Measurements from ENCODE around the gene BTN2A1. TPM values are rescaled to one million over a fixed set of nuclear protein-coding genes. Genes with fewer than 3 reads are reported as not detected.

Gene BTN2A1
- total RNA-seq, 6 experiments from 2014 or later, result 3.6 to 8.3 (median 5.2) TPM

DNA sequence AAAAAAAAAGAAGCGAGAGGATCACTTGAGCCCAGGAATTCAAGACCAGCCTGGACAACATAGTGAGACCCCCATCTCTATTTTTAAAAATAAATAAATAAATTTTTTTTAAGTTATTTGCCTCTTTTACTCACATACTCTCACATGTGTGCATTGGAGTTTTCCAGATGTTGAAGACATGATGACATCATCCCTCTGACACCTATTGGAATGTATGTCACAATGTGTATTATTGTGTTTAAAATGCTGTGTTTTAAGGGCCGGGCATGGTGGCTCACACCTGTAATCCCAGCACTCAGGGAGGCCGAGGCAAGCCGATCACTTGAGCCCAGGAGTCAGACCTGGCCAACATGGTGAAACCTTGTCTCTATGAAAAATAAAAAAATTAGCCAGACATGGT lies 24.6 kb downstream of the BTN2A1 start:
- ATAC-seq (no peak), DNase-seq (no peak)
- Histone ChIP-seq H3K4me1 (no peaks in the 10 kb centered on the region), H3K4me3 (no peak overlapping the region), H3K36me3 (no peaks in the 10 kb centered on the region), H3K27me3 (no peaks in the 10 kb centered on the region), H3K27ac (no peak overlapping the region), H3K9me3 (no peaks in the 10 kb centered on the region)
- TF ChIP-seq, protein P1, sequence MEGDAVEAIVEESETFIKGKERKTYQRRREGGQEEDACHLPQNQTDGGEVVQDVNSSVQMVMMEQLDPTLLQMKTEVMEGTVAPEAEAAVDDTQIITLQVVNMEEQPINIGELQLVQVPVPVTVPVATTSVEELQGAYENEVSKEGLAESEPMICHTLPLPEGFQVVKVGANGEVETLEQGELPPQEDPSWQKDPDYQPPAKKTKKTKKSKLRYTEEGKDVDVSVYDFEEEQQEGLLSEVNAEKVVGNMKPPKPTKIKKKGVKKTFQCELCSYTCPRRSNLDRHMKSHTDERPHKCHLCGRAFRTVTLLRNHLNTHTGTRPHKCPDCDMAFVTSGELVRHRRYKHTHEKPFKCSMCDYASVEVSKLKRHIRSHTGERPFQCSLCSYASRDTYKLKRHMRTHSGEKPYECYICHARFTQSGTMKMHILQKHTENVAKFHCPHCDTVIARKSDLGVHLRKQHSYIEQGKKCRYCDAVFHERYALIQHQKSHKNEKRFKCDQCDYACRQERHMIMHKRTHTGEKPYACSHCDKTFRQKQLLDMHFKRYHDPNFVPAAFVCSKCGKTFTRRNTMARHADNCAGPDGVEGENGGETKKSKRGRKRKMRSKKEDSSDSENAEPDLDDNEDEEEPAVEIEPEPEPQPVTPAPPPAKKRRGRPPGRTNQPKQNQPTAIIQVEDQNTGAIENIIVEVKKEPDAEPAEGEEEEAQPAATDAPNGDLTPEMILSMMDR (IDR thresholded peaks at IDR 0.05), result no peak
- WGBS (ENCODE audit: insufficient coverage, low coverage, low lambda C conversion rate, missing lambda C conversion rate), result 79% methylated on average over 4 of the region's 4 CpGs
- intact Hi-C loops (cut with DNase I), result no loop called here

DNA sequence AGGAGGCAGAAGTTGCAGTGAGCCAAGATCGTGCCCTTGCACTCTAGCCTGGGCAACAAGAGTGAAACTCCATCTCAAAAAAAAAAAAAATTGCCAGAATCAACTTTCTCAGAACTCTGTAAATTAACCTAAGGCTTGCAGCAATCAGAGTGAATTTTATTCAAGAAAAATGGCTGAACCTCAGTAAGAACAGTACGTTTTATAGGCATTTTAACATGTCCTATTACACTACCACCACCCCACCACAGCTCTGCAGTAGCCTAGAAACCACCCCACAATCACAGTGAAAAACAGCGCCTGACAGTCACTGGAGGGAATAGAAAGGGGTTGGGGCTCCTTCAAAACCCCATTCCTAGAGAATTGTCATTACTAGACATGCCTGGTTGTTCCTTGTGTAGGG lies 26.0 kb downstream of the BTN2A1 start:
- no peak for ATAC-seq
- DNase-seq, result no peak
- Histone ChIP-seq H3K27me3 (no peaks in the 10 kb centered on the region), H3K4me1 (no peaks in the 10 kb centered on the region), H3K36me3 (no peaks in the 10 kb centered on the region), H3K4me3 (no peak overlapping the region), H3K9me3 (peaks cover 0 to 2% (median 0%) of the 10 kb centered on the region in 4 donors), H3K27ac (no peak overlapping the region)
- WGBS (ENCODE audit: insufficient coverage, low coverage, low lambda C conversion rate, missing lambda C conversion rate), result 81% methylated on average over 3 of the region's 3 CpGs
- intact Hi-C loops (cut with DNase I), result no loop called here
- TF ChIP-seq POLR2A (IDR thresholded peaks at IDR 0.05), result no peak
- TF ChIP-seq, protein P1 (IDR thresholded peaks at IDR 0.05), result no peak

DNA sequence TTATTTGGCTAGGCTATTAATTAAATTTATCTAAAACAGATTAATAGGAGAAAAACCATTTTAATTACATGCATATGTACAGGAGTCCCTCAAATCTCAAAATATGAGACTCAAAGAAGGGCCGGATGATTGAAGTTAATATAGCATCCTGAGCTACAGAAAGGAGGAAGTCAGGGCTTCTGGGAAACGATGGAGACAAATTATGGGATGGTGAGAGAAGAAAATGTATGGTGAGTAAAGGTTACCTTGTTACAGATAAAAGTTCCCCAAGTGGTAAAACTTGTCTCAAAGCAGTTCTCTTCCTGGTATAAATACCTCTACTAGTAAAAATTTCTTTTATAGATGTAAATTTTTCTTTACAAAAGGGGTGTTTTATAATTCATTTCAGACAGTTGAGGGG lies 26.4 kb downstream of the BTN2A1 start:
- Histone ChIP-seq H3K9me3 (peaks cover 0 to 2% (median 0%) of the 10 kb centered on the region in 4 donors), H3K4me1 (no peaks in the 10 kb centered on the region), H3K36me3 (no peaks in the 10 kb centered on the region), H3K27ac (no peak overlapping the region), H3K4me3 (no peak overlapping the region), H3K27me3 (no peaks in the 10 kb centered on the region)
- ATAC-seq (no peak), DNase-seq (no peak)
- TF ChIP-seq, protein P1 (IDR thresholded peaks at IDR 0.05), result no peak
- TF ChIP-seq POLR2A (IDR thresholded peaks at IDR 0.05), result no peak
- intact Hi-C loops (cut with DNase I), result no loop called here
- WGBS (ENCODE audit: insufficient coverage, low coverage, low lambda C conversion rate, missing lambda C conversion rate), result 55% methylated on average over 2 of the region's 2 CpGs

DNA sequence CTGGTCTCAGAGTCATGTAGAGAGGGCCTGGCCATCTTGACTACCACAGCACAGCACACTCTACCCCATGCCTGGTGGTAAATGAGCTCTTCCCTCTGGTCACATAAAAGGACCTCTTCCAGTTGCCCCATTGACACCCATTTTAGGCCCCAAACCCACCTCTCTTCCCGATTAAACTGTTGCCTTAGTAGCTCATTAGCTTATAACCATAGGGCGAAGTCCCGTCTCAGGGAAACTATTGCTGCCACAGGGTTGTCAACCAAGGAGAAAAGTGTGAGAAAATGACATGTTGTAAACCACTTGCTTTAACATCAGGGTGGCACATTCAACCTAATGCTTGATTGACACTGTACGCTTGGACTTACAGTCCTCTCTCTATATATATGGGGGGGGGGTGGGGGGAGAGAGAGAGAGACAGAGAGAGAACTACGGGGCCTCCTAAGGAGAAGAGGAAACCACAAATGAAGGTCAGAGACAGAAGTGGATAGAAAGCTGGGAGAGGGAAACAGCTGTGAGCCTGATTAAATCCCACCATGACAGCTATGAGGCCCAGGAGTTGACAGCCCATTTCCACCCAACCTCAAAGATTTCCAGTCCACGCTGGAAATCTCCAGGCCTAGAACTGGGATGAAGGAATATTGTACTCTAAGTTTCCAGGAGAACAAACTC lies 27.5 kb downstream of the BTN2A1 start:
- 63% methylated on average over 6 of the region's 6 CpGs for WGBS (ENCODE audit: insufficient coverage, low coverage, low lambda C conversion rate, missing lambda C conversion rate)
- no peaks in the 10 kb centered on the region for H3K4me1 ChIP-seq
- DNase-seq (no peak), ATAC-seq (no peak)
- H3K27me3 ChIP-seq, result no peaks in the 10 kb centered on the region
- intact Hi-C loops (cut with DNase I), result no loop called here
- H3K27ac ChIP-seq, result no peak overlapping the region
- no peak overlapping the region for H3K4me3 ChIP-seq
- H3K36me3 ChIP-seq, result no peaks in the 10 kb centered on the region
- TF ChIP-seq, protein P1 (IDR thresholded peaks at IDR 0.05), result no peak
- TF ChIP-seq POLR2A (IDR thresholded peaks at IDR 0.05), result no peak
- H3K9me3 ChIP-seq, result peaks cover 0 to 2% (median 0%) of the 10 kb centered on the region in 4 donors
